HEK293 (cell line): ENCODE measurements around the gene SRP14.
"Not testable (repeated sequence)": the region's sequence is repeated elsewhere in the genome, so short reads cannot be mapped to it uniquely, and the experiment has no call there.

ENCODE experiments used
- CTCF ChIA-PET: fragments of 350-600 bp; formaldehyde crosslinking; extraction: SDS; loops from one replicate; lab custom pipeline; 2021; ENCODE audit warnings: antibody characterized with exemption; lab: Yijun Ruan, JAX
- POLR2A ChIA-PET: fragments of 300-600 bp; formaldehyde crosslinking; extraction: SDS; loops from one replicate; lab custom pipeline; 2020; ENCODE audit warnings: antibody characterized with exemption, inconsistent platforms; lab: Yijun Ruan, JAX
- H3K27ac ChIP-seq: fragments of 200-500 bp; sonication (Bioruptor generic); 2 replicates; pipeline ENCODE4 v1.5.1; 2014; ENCODE audit warnings: low read depth, low read length, control low read depth, inconsistent platforms; ENCODE audit errors: extremely low read depth
- H3K36me3 ChIP-seq, 2 experiments: fragments of 200-500 bp in 1 of 2; sonication (Bioruptor generic) in 1 of 2; 1 replicate in 1 of 2; 2 replicates in 1 of 2; pipeline ENCODE4 v1.5.1; 2014 to 2017; ENCODE audit warnings: inconsistent platforms in 2 of 2, low read length in 2 of 2; ENCODE audit not compliant: control insufficient read depth in 2 of 2, insufficient read depth in 1 of 2
- H3K4me1 ChIP-seq: fragments of 200-500 bp; sonication (Bioruptor generic); 2 replicates; pipeline ENCODE4 v1.5.1; 2014; ENCODE audit warnings: mild to moderate bottlenecking, low read length, inconsistent platforms; ENCODE audit not compliant: control insufficient read depth, insufficient read depth
- H3K4me3 ChIP-seq: 2 replicates; pipeline ENCODE4 v1.5.1; 2011; ENCODE audit warnings: low read depth, mild to moderate bottlenecking, control low read depth, low read length, moderate library complexity
- H3K9me3 ChIP-seq: fragments of 200-500 bp; sonication (Bioruptor generic); 2 replicates; pipeline ENCODE4 v1.5.1; 2014; ENCODE audit warnings: low read depth, low read length, inconsistent platforms; ENCODE audit not compliant: control insufficient read depth, insufficient read depth
- FEZF1 ChIP-seq: fragments of 450-650 bp; formaldehyde crosslinking; IDR thresholded peaks from 2 replicates; pipeline ENCODE4 v1.5.1; 2016; ENCODE audit warnings: missing biosample characterization, missing genetic modification characterization
- HOXD13 ChIP-seq: sonication (generic); formaldehyde crosslinking; IDR thresholded peaks from 2 replicates; pipeline ENCODE4 v1.8.0; 2022; ENCODE audit warnings: missing genetic modification reagents, borderline replicate concordance
- KLF1 ChIP-seq: fragments of 450-650 bp; formaldehyde crosslinking; IDR thresholded peaks from 2 replicates; pipeline ENCODE4 v1.5.1; 2016; ENCODE audit warnings: missing biosample characterization, missing genetic modification characterization
- KLF10 ChIP-seq: fragments of 450-650 bp; IDR thresholded peaks from 2 replicates; pipeline ENCODE4 v1.5.1; 2018; ENCODE audit warnings: missing biosample characterization, mild to moderate bottlenecking, missing genetic modification characterization
- SP7 ChIP-seq: fragments of 450-650 bp; formaldehyde crosslinking; IDR thresholded peaks from 2 replicates; pipeline ENCODE4 v1.5.1; 2016; ENCODE audit warnings: missing biosample characterization, missing genetic modification characterization
- TCF7L2 ChIP-seq: IDR thresholded peaks from 2 replicates; pipeline ENCODE4 v1.6.1; 2011; ENCODE audit warnings: low read depth, mild to moderate bottlenecking, inconsistent platforms, low read length, moderate library complexity, borderline replicate concordance
- YY2 ChIP-seq: fragments of 450-650 bp; formaldehyde crosslinking; IDR thresholded peaks from 2 replicates; pipeline ENCODE4 v1.5.1; 2016; ENCODE audit warnings: missing biosample characterization, missing genetic modification characterization
- ZBTB8A ChIP-seq: fragments of 450-650 bp; formaldehyde crosslinking; IDR thresholded peaks from 2 replicates; pipeline ENCODE4 v1.5.1; 2016; ENCODE audit warnings: missing biosample characterization, missing genetic modification characterization
- ZEB2 ChIP-seq: fragments of 450-650 bp; formaldehyde crosslinking; IDR thresholded peaks from 2 replicates; pipeline ENCODE4 v1.5.1; 2016; ENCODE audit warnings: missing biosample characterization, missing genetic modification characterization
- ZFP37 ChIP-seq: fragments of 450-650 bp; formaldehyde crosslinking; IDR thresholded peaks from 2 replicates; pipeline ENCODE4 v1.5.1; 2016; ENCODE audit warnings: missing biosample characterization, missing genetic modification characterization
- ZFP41 ChIP-seq: fragments of 450-650 bp; formaldehyde crosslinking; IDR thresholded peaks from 2 replicates; pipeline ENCODE4 v1.5.1; 2016; ENCODE audit warnings: missing biosample characterization, missing genetic modification characterization, borderline replicate concordance
- ZNF10 ChIP-seq: fragments of 450-650 bp; formaldehyde crosslinking; IDR thresholded peaks from 2 replicates; pipeline ENCODE4 v1.5.1; 2017; ENCODE audit warnings: missing biosample characterization, missing genetic modification characterization
- ZNF121 ChIP-seq: fragments of 450-650 bp; formaldehyde crosslinking; IDR thresholded peaks from 2 replicates; pipeline ENCODE4 v1.5.1; 2016; ENCODE audit warnings: missing biosample characterization, missing genetic modification characterization
- ZNF140 ChIP-seq: fragments of 450-650 bp; formaldehyde crosslinking; IDR thresholded peaks from 2 replicates; pipeline ENCODE4 v1.5.1; 2016; ENCODE audit warnings: missing biosample characterization, missing genetic modification characterization
- ZNF157 ChIP-seq: fragments of 450-650 bp; formaldehyde crosslinking; IDR thresholded peaks from 2 replicates; pipeline ENCODE4 v1.5.1; 2016; ENCODE audit warnings: missing biosample characterization, missing genetic modification characterization
- ZNF2 ChIP-seq: fragments of 450-650 bp; formaldehyde crosslinking; IDR thresholded peaks from 2 replicates; pipeline ENCODE4 v1.5.1; 2016; ENCODE audit warnings: missing biosample characterization, missing genetic modification characterization
- ZNF248 ChIP-seq: fragments of 450-650 bp; formaldehyde crosslinking; IDR thresholded peaks from 2 replicates; pipeline ENCODE4 v1.5.1; 2017; ENCODE audit warnings: missing biosample characterization, missing genetic modification characterization
- ZNF350 ChIP-seq: fragments of 450-650 bp; formaldehyde crosslinking; IDR thresholded peaks from 2 replicates; pipeline ENCODE4 v1.5.0; 2017; ENCODE audit warnings: missing biosample characterization, mild to moderate bottlenecking, missing genetic modification characterization
- ZNF391 ChIP-seq: fragments of 450-650 bp; formaldehyde crosslinking; IDR thresholded peaks from 2 replicates; pipeline ENCODE4 v1.5.1; 2016; ENCODE audit warnings: low read depth, missing biosample characterization, missing genetic modification characterization, borderline replicate concordance
- ZNF394 ChIP-seq: fragments of 450-650 bp; formaldehyde crosslinking; IDR thresholded peaks from 2 replicates; pipeline ENCODE4 v1.5.1; 2016; ENCODE audit warnings: missing biosample characterization, missing genetic modification characterization, mild to moderate bottlenecking, moderate library complexity, borderline replicate concordance
- ZNF433 ChIP-seq: fragments of 450-650 bp; formaldehyde crosslinking; IDR thresholded peaks from 2 replicates; pipeline ENCODE4 v1.5.1; 2016; ENCODE audit warnings: missing biosample characterization, missing genetic modification characterization, low read depth
- ZNF48 ChIP-seq: fragments of 450-650 bp; formaldehyde crosslinking; IDR thresholded peaks from 2 replicates; pipeline ENCODE4 v1.5.1; 2016; ENCODE audit warnings: missing biosample characterization, missing genetic modification characterization
- ZNF501 ChIP-seq: fragments of 450-650 bp; formaldehyde crosslinking; IDR thresholded peaks from 2 replicates; pipeline ENCODE4 v1.5.1; 2016; ENCODE audit warnings: missing biosample characterization, missing genetic modification characterization
- ZNF558 ChIP-seq: fragments of 450-650 bp; formaldehyde crosslinking; IDR thresholded peaks from 2 replicates; pipeline ENCODE4 v1.5.1; 2016; ENCODE audit warnings: missing biosample characterization, missing genetic modification characterization
- ZNF610 ChIP-seq: fragments of 450-650 bp; formaldehyde crosslinking; IDR thresholded peaks from 2 replicates; pipeline ENCODE4 v1.5.1; 2016; ENCODE audit warnings: missing biosample characterization, missing genetic modification characterization, borderline replicate concordance
- ZNF623 ChIP-seq: fragments of 450-650 bp; formaldehyde crosslinking; IDR thresholded peaks from 2 replicates; pipeline ENCODE4 v1.5.1; 2016; ENCODE audit warnings: missing biosample characterization, missing genetic modification characterization
- ZNF629 ChIP-seq: fragments of 450-650 bp; formaldehyde crosslinking; IDR thresholded peaks from 2 replicates; pipeline ENCODE4 v1.5.1; 2017; ENCODE audit warnings: missing biosample characterization, missing genetic modification characterization
- ZNF677 ChIP-seq: fragments of 450-650 bp; IDR thresholded peaks from 2 replicates; pipeline ENCODE4 v1.5.0; 2018; ENCODE audit warnings: missing biosample characterization, mild to moderate bottlenecking, missing genetic modification characterization, moderate library complexity
- ZSCAN23 ChIP-seq: fragments of 450-650 bp; formaldehyde crosslinking; IDR thresholded peaks from 2 replicates; pipeline ENCODE4 v1.5.1; 2016; ENCODE audit warnings: missing biosample characterization, missing genetic modification characterization
- TF ChIP-seq, protein P1 (sequence below): fragments of 450-650 bp; formaldehyde crosslinking; IDR thresholded peaks from 2 replicates; pipeline ENCODE4 v1.5.1; 2016; ENCODE audit warnings: missing biosample characterization, missing genetic modification characterization, low read depth
- TF ChIP-seq, protein P2 (sequence below): fragments of 450-650 bp; formaldehyde crosslinking; IDR thresholded peaks from 2 replicates; pipeline ENCODE4 v1.5.1; 2016; ENCODE audit warnings: missing biosample characterization, missing genetic modification characterization

Gene SRP14

DNA sequence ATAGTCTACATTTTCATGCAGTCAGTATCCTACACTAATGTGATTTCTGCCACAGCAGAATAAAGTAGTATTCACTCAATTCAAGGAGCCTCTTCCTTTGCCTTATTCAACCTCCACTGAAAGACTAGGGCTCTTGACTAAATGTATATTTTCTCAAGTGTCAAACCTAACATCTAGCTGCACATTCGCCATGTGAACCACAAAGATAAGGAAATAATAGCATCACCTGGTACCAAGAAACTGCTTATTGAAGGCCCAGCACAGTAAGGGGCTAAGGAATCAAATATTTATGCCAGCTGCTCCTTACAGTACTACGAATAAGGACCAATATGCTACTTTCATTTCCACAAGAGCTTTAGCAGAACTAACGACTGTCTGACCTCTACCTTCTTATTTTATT, 1.3 kb downstream of the SRP14 start (continued):
- TF ChIP-seq ZNF558 (tag by site-specific recombination) (no peak), HOXD13 (no peak)
- TF ChIP-seq, protein P1, sequence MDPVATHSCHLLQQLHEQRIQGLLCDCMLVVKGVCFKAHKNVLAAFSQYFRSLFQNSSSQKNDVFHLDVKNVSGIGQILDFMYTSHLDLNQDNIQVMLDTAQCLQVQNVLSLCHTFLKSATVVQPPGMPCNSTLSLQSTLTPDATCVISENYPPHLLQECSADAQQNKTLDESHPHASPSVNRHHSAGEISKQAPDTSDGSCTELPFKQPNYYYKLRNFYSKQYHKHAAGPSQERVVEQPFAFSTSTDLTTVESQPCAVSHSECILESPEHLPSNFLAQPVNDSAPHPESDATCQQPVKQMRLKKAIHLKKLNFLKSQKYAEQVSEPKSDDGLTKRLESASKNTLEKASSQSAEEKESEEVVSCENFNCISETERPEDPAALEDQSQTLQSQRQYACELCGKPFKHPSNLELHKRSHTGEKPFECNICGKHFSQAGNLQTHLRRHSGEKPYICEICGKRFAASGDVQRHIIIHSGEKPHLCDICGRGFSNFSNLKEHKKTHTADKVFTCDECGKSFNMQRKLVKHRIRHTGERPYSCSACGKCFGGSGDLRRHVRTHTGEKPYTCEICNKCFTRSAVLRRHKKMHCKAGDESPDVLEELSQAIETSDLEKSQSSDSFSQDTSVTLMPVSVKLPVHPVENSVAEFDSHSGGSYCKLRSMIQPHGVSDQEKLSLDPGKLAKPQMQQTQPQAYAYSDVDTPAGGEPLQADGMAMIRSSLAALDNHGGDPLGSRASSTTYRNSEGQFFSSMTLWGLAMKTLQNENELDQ: no peak

DNA sequence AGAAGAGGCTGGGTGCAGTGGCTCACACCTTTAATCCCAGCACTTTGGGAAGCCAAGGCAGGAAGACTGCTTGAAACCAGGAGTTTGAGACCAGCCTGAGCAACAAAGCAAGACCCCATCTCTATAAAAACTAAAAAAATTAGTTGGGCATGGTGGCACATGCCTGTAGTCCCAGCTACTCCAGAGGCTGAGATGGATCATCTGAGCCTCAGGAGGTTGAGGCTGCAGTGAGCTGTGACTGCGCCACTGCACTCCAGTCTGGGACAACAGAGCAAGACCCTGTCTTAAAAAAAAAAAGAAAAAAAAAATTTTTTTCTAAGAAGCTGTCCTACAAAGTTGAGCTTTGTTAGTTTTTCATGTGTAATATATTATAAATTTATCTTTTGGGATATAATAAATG, 3.8 kb downstream of the SRP14 start:
- CTCF ChIA-PET: interaction anchor here (0.6 to 2.1 kb wide), 7 partner anchors 10 to 304 kb away, joined by 3 to 8 read pairs (median 4); no protein-coding TSS in a partner anchor
- TF ChIP-seq ZNF394 (tag by site-specific recombination): peak; percentile 62; the same call in 1 of the 2 replicates
- TF ChIP-seq ZNF121 (tag by site-specific recombination): peak; percentile 68; the same call in 1 of the 2 replicates
- H3K4me1 ChIP-seq, H3K4me3 ChIP-seq, H3K9me3 ChIP-seq, POLR2A ChIA-PET, H3K27ac ChIP-seq: not testable (repeated sequence)
- H3K36me3 ChIP-seq: peaks cover 26 to 68% of the 10 kb centered on the region in 2 experiments

DNA sequence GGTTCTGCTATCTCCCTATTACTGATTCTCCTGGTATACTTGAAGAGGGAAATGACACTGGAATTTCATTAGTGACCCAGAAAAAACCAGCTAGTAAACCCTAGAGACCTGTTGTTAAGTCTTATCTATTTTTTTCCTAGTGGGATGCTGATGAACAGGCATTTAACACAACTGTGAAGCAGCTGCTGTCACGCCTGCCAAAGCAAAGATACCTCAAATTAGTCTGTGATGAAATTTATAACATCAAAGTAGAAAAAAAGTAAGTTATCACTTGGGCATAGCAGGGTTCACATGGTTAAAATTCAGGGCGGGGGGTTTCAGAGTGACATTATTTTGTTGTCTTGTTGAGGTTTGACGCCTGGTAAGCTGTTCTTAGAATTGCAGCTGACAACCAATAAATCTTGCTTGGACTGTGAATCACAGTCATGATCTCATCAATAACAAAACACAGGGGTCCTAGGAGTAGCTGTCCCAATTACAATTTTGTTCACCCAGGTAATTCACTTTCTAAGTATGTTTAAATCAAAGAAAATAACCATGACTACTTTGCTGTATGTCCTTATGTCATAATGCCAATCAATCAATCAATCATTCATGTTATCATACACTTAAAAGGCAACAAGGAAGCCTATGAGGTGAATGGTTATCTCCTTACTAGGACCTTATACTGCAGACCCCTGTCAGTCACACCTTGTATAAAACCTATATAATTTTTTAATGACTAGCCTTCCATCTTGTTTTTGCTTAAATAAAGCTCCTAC, 4.6 kb downstream of the SRP14 start:
- ChIA-PET POLR2A (interaction anchor here (0.8 kb wide), 1 partner anchor 70 kb away, joined by 3 read pairs; no protein-coding TSS in a partner anchor), CTCF (interaction anchor here (0.6 to 2.1 kb wide), 3 partner anchors 27 to 241 kb away, joined by 4 to 8 read pairs (median 5); no protein-coding TSS in a partner anchor)
- Histone ChIP-seq H3K36me3 (peaks cover 27 to 76% of the 10 kb centered on the region in 2 experiments), H3K4me3 (no peak overlapping the region), H3K27ac (no peak overlapping the region), H3K4me1 (no peaks in the 10 kb centered on the region), H3K9me3 (no peaks in the 10 kb centered on the region)
- TF ChIP-seq ZNF501: no peak
- no peak for TF ChIP-seq ZNF48 (tag by site-specific recombination)
- no peak for TF ChIP-seq ZNF157
- 0 out of 2 replicates have a peak, but pooled peaks have one; percentile 23 for TF ChIP-seq FEZF1 (tag by site-specific recombination)
- no peak for TF ChIP-seq ZNF121 (tag by site-specific recombination)
- TF ChIP-seq ZNF10 (tag by site-specific recombination): 0 out of 2 replicates have a peak, but pooled peaks have one; percentile 47
- TF ChIP-seq ZNF629 (tag by site-specific recombination): peak; percentile 66; the same call in 1 of the 2 replicates
- peak; percentile 54; the same call in 1 of the 2 replicates for TF ChIP-seq ZNF677 (tag by site-specific recombination)
- TF ChIP-seq ZFP37: no peak
- TF ChIP-seq ZNF2 (tag by site-specific recombination): no peak
- TF ChIP-seq ZNF391 (tag by site-specific recombination): no peak
- TF ChIP-seq TCF7L2: no peak
- TF ChIP-seq ZNF610 (tag by site-specific recombination): no peak
- TF ChIP-seq ZNF140 (tag by site-specific recombination): no peak
- no peak for TF ChIP-seq ZNF350 (tag by site-specific recombination)
- TF ChIP-seq KLF10: 0 out of 2 replicates have a peak, but pooled peaks have one; percentile 32
- TF ChIP-seq ZSCAN23: no peak
- no peak for TF ChIP-seq ZNF433 (tag by site-specific recombination)
- peak; percentile 77 for TF ChIP-seq ZNF394 (tag by site-specific recombination)
- TF ChIP-seq KLF1: no peak
- TF ChIP-seq SP7 (tag by site-specific recombination): 0 out of 2 replicates have a peak, but pooled peaks have one; percentile 32
- TF ChIP-seq ZBTB8A: no peak
- TF ChIP-seq ZNF248 (tag by site-specific recombination): no peak
- peak; percentile 50; the same call in 1 of the 2 replicates for TF ChIP-seq ZEB2 (tag by site-specific recombination)
- no peak for TF ChIP-seq ZNF623
- no peak for TF ChIP-seq YY2
- no peak for TF ChIP-seq ZFP41 (tag by site-specific recombination)
- TF ChIP-seq, protein P2, sequence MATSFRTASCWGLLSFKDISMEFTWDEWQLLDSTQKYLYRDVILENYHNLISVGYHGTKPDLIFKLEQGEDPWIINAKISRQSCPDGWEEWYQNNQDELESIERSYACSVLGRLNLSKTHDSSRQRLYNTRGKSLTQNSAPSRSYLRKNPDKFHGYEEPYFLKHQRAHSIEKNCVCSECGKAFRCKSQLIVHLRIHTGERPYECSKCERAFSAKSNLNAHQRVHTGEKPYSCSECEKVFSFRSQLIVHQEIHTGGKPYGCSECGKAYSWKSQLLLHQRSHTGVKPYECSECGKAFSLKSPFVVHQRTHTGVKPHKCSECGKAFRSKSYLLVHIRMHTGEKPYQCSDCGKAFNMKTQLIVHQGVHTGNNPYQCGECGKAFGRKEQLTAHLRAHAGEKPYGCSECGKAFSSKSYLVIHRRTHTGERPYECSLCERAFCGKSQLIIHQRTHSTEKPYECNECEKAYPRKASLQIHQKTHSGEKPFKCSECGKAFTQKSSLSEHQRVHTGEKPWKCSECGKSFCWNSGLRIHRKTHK (tag by site-specific recombination): no peak
